Measurements from ENCODE around the gene CD81.

Gene CD81

GRCh38 chr11:2442589-2442988 lies 65.5 kb downstream of the CD81 start:
- DNase-seq = no peak

DNA sequence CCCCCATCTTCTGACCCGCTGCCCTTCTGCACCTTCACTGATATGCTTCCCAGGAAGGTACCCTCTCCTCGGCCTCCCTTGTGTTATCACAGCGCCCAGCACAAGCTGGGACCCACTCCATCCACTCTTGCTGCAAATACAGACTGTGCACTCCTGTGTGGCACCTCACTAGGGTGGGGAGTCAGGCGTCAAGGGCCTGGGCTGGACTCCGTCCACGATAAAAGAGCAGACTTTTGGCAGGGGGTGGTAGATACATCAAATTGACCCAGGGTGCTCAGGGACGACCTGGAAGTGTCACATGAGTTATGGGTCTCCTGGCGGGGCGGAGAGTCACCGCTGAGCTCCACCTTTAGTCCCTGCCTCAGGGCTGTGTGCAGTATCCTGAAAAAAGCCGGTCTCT lies 66.3 kb downstream of the CD81 start:
- DNase-seq = no peak

GRCh38 chr11:2443881-2444820 lies 67.0 kb downstream of the CD81 start, which contains the start of gene TRPM5:
TRPM5 (minus strand) TSS chr11:2444514; CDS start chr11:2423036, 21,478 bp downstream.
- DNase-seq = no peak

- no peak for DNase-seq
Observed at GRCh38 chr11:2444821-2445745, 68.0 kb downstream of the CD81 start, which contains the start of gene KCNQ1. KCNQ1 (plus strand) TSS chr11:2445008; CDS start chr11:2445099, 91 bp downstream.

DNA sequence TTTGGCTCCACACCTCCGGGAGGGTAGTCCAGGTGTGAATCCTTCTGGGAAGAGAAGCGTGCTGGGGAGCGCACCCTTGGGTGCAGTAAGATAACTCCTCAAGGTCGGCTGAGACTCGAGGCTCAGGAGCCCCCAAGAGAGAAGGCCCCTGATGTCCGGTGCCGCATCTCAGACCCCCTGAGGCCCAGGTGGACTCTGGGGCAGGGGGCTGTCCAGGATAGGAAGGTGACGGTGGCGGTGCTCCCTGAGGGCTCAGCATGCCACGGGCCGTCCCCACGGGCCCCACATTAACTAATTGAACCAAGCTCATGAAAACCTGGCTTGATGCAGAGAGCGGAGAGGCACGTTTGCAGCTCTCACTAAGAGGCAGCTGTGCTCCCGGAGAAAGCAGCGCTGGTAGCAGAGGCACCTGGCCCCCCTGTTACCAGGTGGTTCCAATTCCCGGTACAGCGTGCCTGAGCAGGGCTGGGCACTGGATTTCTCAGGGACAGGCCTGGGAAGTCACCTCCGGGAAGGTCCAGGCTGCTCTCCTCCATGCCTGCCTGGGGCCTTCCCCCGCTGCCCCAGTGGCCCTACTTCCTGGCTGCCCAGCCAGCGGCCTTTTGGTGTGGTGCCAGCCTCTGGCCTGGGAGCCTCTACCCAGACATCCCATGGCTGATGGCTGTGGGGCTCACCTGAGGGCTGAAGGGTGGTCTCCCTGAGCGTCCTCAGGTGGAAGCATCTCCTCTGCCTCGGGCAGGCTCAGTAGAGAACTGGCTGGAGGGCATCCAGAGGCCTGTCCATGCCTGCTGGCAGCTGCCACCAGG lies 68.8 kb downstream of the CD81 start:
- no peak for DNase-seq

- no peak for DNase-seq
Observed at GRCh38 chr11:2446590-2447252, 69.6 kb downstream of the CD81 start.

All from NCI-H226 (cell line).